GM23338 (cell line): ENCODE data around the gene DUSP15. TPM values are rescaled to one million over a fixed set of nuclear protein-coding genes. Genes with fewer than 3 reads are reported as not detected.
"Not testable (repeated sequence)": the region's sequence is repeated elsewhere in the genome, so short reads cannot be mapped to it uniquely, and the experiment has no call there.

Experiments
- ATAC-seq: fragments of 200-7000 bp; cut with Tn5 transposase; 3 replicates; pipeline ENCODE4 v1.9.1; 2020
- DNase-seq: peaks from one replicate; pipeline ENCODE4 v3.0.0-alpha.2; 2015; ENCODE audit warnings: low spot score
- H2AFZ ChIP-seq: fragments of 200-600 bp; sonication (generic); 2 replicates; pipeline ENCODE4 v1.8.0; 2016; ENCODE audit warnings: antibody characterized with exemption, mild to moderate bottlenecking, moderate library complexity
- H3F3A ChIP-seq: fragments of 200-600 bp; sonication (generic); replicated peaks from 2 replicates; pipeline ENCODE4 v1.8.0; 2017; ENCODE audit warnings: antibody characterized with exemption, mixed run types, low read depth
- H3K27ac ChIP-seq: fragments of 200-600 bp; sonication (generic); 2 replicates; pipeline ENCODE4 v1.6.1; 2016; ENCODE audit warnings: low read depth
- H3K27me3 ChIP-seq: fragments of 200-600 bp; sonication (generic); 2 replicates; pipeline ENCODE4 v1.8.0; 2016; ENCODE audit warnings: mild to moderate bottlenecking, mixed run types, moderate library complexity; ENCODE audit not compliant: insufficient read depth
- H3K36me3 ChIP-seq: fragments of 200-600 bp; sonication (generic); 2 replicates; pipeline ENCODE4 v1.8.0; 2016; ENCODE audit warnings: mild to moderate bottlenecking; ENCODE audit not compliant: insufficient read depth
- H3K4me1 ChIP-seq: fragments of 200-600 bp; sonication (generic); 2 replicates; pipeline ENCODE4 v1.8.0; 2016; ENCODE audit warnings: mild to moderate bottlenecking, moderate library complexity; ENCODE audit not compliant: insufficient read depth
- H3K4me2 ChIP-seq: fragments of 200-600 bp; sonication (generic); 2 replicates; pipeline ENCODE4 v1.7.1; 2017; ENCODE audit warnings: mixed run types
- H3K4me3 ChIP-seq: fragments of 200-600 bp; sonication (generic); 2 replicates; pipeline ENCODE4 v1.6.1; 2016; ENCODE audit warnings: mixed run types
- H3K79me2 ChIP-seq: fragments of 200-600 bp; sonication (generic); replicated peaks from 2 replicates; pipeline ENCODE4 v1.8.0; 2017; ENCODE audit warnings: mild to moderate bottlenecking; ENCODE audit not compliant: insufficient read depth
- H3K9me2 ChIP-seq: fragments of 200-600 bp; sonication (generic); 2 replicates; pipeline ENCODE4 v1.8.0; 2017; ENCODE audit not compliant: insufficient read depth
- H4K20me1 ChIP-seq: fragments of 200-600 bp; sonication (generic); replicated peaks from 2 replicates; pipeline ENCODE4 v1.8.0; 2017; ENCODE audit warnings: mild to moderate bottlenecking; ENCODE audit not compliant: insufficient read depth
- H3K27ac Mint-ChIP-seq: 2 replicates; pipeline ENCODE4 v1.8.0; 2020; ENCODE audit warnings: inconsistent platforms, mild to moderate bottlenecking, moderate library complexity, mixed read lengths
- H3K27me3 Mint-ChIP-seq: 3 replicates; pipeline ENCODE4 v1.8.0; 2022; ENCODE audit warnings: low read depth, mild to moderate bottlenecking, moderate library complexity, mixed read lengths, inconsistent platforms; ENCODE audit not compliant: insufficient read depth, poor library complexity
- H3K36me3 Mint-ChIP-seq: 3 replicates; pipeline ENCODE4 v1.8.0; 2021; ENCODE audit warnings: low read depth, mild to moderate bottlenecking, inconsistent platforms, moderate library complexity, mixed read lengths
- H3K4me1 Mint-ChIP-seq: 3 replicates; pipeline ENCODE4 v1.8.0; 2020; ENCODE audit warnings: mild to moderate bottlenecking, inconsistent platforms, mixed read lengths
- H3K4me3 Mint-ChIP-seq: 3 replicates; pipeline ENCODE4 v1.8.0; 2021; ENCODE audit warnings: moderate library complexity, mild to moderate bottlenecking, inconsistent platforms, mixed read lengths
- H3K9me3 Mint-ChIP-seq: 3 replicates; pipeline ENCODE4 v1.8.0; 2020; ENCODE audit warnings: moderate library complexity, mild to moderate bottlenecking, inconsistent platforms, mixed read lengths
- EZH2 ChIP-seq: fragments of 200-600 bp; sonication (generic); IDR thresholded peaks from one replicate; pipeline ENCODE4 v1.8.0; 2017; ENCODE audit warnings: antibody characterized with exemption, mild to moderate bottlenecking, low read depth; ENCODE audit not compliant: unreplicated experiment
- EZH2phosphoT487 ChIP-seq: fragments of 200-600 bp; sonication (generic); IDR thresholded peaks from one replicate; pipeline ENCODE4 v1.8.1; 2018; ENCODE audit warnings: antibody characterized with exemption; ENCODE audit not compliant: unreplicated experiment
- NANOG ChIP-seq: IDR thresholded peaks from 2 replicates; pipeline ENCODE4 v1.6.1; 2016; ENCODE audit warnings: antibody characterized with exemption, borderline replicate concordance
- ZNF114 ChIP-seq: fragments of 250-450 bp; sonication (Bioruptor Pico); IDR thresholded peaks from 2 replicates; pipeline ENCODE4 v1.5.0; 2020; ENCODE audit warnings: mild to moderate bottlenecking, moderate library complexity
- ZNF331 ChIP-seq: fragments of 250-450 bp; sonication (Bioruptor Pico); IDR thresholded peaks from 2 replicates; pipeline ENCODE4 v1.5.0; 2020; ENCODE audit warnings: low read depth, mild to moderate bottlenecking, moderate library complexity
- polyA plus RNA-seq: library from polyadenylated mRNA; unstranded; fragments of >200 nt; fragmentation: Nextera tagmentation; extraction: Ambion mirVana; gene quantifications from 2 replicates; pipeline ENCODE4 v1.2.1, GENCODE V29; 2016
- total RNA-seq: library from RNA; depleted of rRNA; stranded (reverse); fragments of >200 nt; shearing (Covaris generic); gene quantifications from 2 replicates; pipeline ENCODE4 v1.2.3, GENCODE V29; 2014
- TF ChIP-seq, protein P1 (sequence below), 2 experiments: fragments of 200-600 bp in 1 of 2; sonication (generic) in 1 of 2; conservative IDR thresholded peaks; 2 replicates each; pipeline versions ENCODE4 v1.5.1 to v1.6.1; 2016 to 2017; ENCODE audit warnings: antibody characterized with exemption in 2 of 2, low read depth in 2 of 2, mild to moderate bottlenecking in 2 of 2, moderate library complexity in 1 of 2
- TF ChIP-seq, protein P2 (sequence below): IDR thresholded peaks from 2 replicates; pipeline ENCODE4 v1.6.1; 2016; ENCODE audit warnings: antibody characterized with exemption

Gene DUSP15
- total and polyA plus RNA-seq, 2 experiments from 2014 or later, result 0.61 to 2.8 TPM

DNA sequence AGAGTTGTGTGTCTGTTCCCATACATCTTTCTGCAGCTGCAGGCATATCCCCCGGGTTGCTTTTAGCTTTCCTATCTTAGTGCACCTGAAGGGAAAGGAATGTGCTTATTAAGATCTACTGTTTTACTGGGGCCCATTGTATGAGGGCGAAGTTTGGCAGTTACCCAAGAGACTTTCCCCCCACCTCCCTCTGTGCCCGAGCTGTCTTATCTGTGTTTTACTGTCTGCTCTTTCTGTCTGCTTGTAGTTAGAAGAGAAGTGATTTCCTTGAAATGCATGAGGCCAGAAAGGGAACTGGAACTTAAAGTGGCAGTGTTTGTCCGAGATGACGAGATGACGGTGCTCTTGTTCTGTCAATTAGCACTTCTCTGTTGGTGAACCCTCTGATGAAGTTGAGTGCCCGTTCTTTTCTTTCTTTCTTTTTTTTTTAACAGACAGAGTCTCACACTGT, 47.7 kb upstream of the DUSP15 start:
- not testable (repeated sequence) for H3K36me3 Mint-ChIP-seq, H3K4me2 ChIP-seq, H3K4me3 Mint-ChIP-seq, H3F3A ChIP-seq, H3K4me3 ChIP-seq, H3K9me2 ChIP-seq, DNase-seq, H3K27ac ChIP-seq, H3K79me2 ChIP-seq, H3K36me3 ChIP-seq, H3K27me3 ChIP-seq, H3K27ac Mint-ChIP-seq, H4K20me1 ChIP-seq, ATAC-seq
- peaks cover 44% of the 10 kb centered on the region for H3K4me1 Mint-ChIP-seq
- H3K27me3 Mint-ChIP-seq, result peaks cover 20% of the 10 kb centered on the region
- Histone ChIP-seq H2AFZ (0 out of 2 replicates have a peak overlapping the region, but pooled peaks have one; percentile 63), H3K4me1 (peaks cover 21% of the 10 kb centered on the region)
- H3K9me3 Mint-ChIP-seq, result peaks cover 66% of the 10 kb centered on the region

DNA sequence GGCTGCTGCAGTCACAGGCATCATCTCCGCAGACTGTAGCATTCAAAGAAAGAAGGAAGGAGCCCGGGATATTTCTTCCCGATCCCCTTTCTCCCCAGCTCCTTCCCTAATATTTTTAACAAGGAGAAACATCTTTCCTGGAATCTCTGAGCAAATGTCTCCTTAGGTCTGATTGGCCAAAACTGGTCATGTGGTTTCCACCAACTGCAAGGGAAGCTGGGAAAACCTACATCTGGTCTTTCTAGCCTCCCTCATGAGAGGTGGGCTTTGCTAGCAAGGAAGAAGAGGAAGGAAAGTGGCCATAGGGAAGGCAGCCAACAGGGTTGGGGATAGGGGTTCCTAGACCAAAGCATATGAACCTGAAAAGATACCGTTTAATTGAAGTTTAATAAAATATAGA, 46.4 kb upstream of the DUSP15 start:
- no peaks in the 10 kb centered on the region for H4K20me1 ChIP-seq

More for the DNA sequence above, 46.4 kb upstream of the DUSP15 start:
- Mint-ChIP-seq H3K27ac (no peak overlapping the region), H3K9me3 (peaks cover 70% of the 10 kb centered on the region), H3K4me3 (no peak overlapping the region), H3K27me3 (peaks cover 22% of the 10 kb centered on the region), H3K36me3 (no peaks in the 10 kb centered on the region; the same call in 2 of the 3 replicates), H3K4me1 (peaks cover 54% of the 10 kb centered on the region)
- DNase-seq, result no peak
- Histone ChIP-seq H3K27me3 (no peaks in the 10 kb centered on the region), H3K36me3 (no peaks in the 10 kb centered on the region), H3K9me2 (no peaks in the 10 kb centered on the region), H3K79me2 (no peaks in the 10 kb centered on the region), H3K4me1 (peaks cover 33% of the 10 kb centered on the region), H2AFZ (no peak overlapping the region; the same call in 1 of the 2 replicates), H3K4me2 (no peak overlapping the region), H3K27ac (no peak overlapping the region), H3K4me3 (no peak overlapping the region), H3F3A (peaks cover 9% of the 10 kb centered on the region)
- no peak for ATAC-seq
- TF ChIP-seq ZNF114 (CRISPR knock-in tag), result no peak
- TF ChIP-seq ZNF331 (CRISPR knock-in tag), result no peak
- TF ChIP-seq EZH2, result no peak
- TF ChIP-seq, protein P1, sequence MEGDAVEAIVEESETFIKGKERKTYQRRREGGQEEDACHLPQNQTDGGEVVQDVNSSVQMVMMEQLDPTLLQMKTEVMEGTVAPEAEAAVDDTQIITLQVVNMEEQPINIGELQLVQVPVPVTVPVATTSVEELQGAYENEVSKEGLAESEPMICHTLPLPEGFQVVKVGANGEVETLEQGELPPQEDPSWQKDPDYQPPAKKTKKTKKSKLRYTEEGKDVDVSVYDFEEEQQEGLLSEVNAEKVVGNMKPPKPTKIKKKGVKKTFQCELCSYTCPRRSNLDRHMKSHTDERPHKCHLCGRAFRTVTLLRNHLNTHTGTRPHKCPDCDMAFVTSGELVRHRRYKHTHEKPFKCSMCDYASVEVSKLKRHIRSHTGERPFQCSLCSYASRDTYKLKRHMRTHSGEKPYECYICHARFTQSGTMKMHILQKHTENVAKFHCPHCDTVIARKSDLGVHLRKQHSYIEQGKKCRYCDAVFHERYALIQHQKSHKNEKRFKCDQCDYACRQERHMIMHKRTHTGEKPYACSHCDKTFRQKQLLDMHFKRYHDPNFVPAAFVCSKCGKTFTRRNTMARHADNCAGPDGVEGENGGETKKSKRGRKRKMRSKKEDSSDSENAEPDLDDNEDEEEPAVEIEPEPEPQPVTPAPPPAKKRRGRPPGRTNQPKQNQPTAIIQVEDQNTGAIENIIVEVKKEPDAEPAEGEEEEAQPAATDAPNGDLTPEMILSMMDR (conservative IDR thresholded peaks at IDR 0.05; ENCODE audit: low read depth in 2 of 2), result no peak
- no peak for TF ChIP-seq EZH2phosphoT487
- no peak for TF ChIP-seq NANOG
- TF ChIP-seq, protein P2, sequence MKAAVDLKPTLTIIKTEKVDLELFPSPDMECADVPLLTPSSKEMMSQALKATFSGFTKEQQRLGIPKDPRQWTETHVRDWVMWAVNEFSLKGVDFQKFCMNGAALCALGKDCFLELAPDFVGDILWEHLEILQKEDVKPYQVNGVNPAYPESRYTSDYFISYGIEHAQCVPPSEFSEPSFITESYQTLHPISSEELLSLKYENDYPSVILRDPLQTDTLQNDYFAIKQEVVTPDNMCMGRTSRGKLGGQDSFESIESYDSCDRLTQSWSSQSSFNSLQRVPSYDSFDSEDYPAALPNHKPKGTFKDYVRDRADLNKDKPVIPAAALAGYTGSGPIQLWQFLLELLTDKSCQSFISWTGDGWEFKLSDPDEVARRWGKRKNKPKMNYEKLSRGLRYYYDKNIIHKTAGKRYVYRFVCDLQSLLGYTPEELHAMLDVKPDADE, result no peak
